HG03457 (cell line): Measurements from ENCODE around the gene SLC49A3.

Experiments used
- ATAC-seq: cut with Tn5 transposase; IDR thresholded peaks from one replicate; pipeline ENCODE4 v1.9.1; 2021; ENCODE audit warnings: moderate number of reproducible peaks; ENCODE audit not compliant: unreplicated experiment

The SLC49A3 gene

DNA sequence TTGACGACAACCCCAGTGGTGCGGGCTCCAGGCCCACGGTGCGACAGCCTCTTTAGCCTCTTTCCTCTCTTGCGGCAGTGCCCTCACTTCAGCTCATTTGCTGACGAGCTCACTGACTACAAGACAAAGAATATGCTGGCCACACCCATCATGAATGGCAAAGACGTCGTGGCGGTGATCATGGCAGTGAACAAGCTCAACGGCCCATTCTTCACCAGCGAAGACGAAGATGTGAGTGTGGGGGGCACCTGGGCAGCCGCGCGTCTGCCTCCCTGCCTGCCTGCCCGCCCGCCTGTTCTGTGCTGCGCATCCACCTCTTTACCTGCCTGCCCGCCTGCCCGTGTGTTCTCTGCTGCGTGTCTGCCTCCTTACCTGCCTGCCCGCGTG is 54.4 kb downstream of the SLC49A3 start:
- no peak for ATAC-seq

- no peak for ATAC-seq
These were observed 54.9 kb downstream of the SLC49A3 start for GRCh38 chr4:633976-634598.

DNA sequence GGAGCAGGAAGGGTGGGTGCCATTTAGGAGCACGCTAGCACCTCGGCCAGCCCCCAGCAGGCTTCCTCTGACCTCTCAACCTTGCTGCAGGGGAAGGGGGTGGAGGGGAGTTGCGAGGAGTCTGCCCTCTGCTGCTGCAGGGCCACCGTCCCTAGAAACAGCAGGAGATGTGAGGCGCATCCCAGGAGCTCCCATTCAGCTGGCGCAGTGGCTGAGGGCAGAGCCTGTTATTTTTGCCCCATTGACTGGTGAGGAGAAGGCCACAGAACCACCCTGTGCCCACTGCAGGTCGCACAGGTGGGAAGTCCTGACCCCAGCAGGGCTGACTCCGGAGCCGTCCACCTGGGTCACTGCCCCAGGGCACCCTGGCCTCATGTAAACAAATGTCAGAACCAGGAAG is 55.5 kb downstream of the SLC49A3 start:
- ATAC-seq, result no peak

- ATAC-seq, result no peak
These were observed 56.0 kb downstream of the SLC49A3 start for GRCh38 chr4:632926-633325.

- ATAC-seq, result no peak
These were observed 56.7 kb downstream of the SLC49A3 start for GRCh38 chr4:632196-632790.
